Mammary epithelial cell (primary cell): ENCODE data around the gene PRX.
"Not testable (repeated sequence)": the region's sequence is repeated elsewhere in the genome, so short reads cannot be mapped to it uniquely, and the experiment has no call there.

Source experiments
- EZH2 ChIP-seq: IDR thresholded peaks from 2 replicates; pipeline ENCODE4 v1.6.1; 2012; ENCODE audit warnings: low read length, inconsistent platforms, borderline replicate concordance
- TF ChIP-seq, protein P1 (sequence below), 2 donors: IDR thresholded peaks in 1 of 2; conservative IDR thresholded peaks in 1 of 2; 2 replicates each; pipeline ENCODE4 v1.5.1; 2011 to 2012; ENCODE audit warnings: inconsistent platforms in 2 of 2, low read length in 2 of 2, mild to moderate bottlenecking in 2 of 2, control low read depth in 1 of 2, low read depth in 1 of 2; ENCODE audit not compliant: insufficient read depth in 1 of 2; ENCODE audit errors: extremely low read depth in 1 of 2

DNA sequence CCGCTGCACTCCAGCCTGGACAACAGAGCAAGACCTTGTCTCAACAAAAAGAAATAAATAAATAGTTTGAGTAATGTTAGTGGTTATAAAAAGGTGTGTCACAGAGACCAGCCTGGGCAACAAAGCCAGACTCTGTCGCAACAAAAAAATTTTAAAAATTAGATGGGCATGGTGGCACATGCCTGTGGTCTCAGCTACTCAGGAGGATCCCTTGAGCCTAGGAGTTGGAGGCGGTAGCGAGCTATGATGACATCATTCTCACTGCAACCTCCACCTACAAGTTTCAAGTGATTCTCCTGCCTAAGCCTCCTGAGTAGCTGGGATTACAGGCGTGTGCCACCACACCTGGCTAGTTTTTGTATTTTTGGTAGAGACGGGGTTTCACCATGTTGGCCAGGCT is 40.8 kb upstream of the PRX start:
- TF ChIP-seq, protein P1, sequence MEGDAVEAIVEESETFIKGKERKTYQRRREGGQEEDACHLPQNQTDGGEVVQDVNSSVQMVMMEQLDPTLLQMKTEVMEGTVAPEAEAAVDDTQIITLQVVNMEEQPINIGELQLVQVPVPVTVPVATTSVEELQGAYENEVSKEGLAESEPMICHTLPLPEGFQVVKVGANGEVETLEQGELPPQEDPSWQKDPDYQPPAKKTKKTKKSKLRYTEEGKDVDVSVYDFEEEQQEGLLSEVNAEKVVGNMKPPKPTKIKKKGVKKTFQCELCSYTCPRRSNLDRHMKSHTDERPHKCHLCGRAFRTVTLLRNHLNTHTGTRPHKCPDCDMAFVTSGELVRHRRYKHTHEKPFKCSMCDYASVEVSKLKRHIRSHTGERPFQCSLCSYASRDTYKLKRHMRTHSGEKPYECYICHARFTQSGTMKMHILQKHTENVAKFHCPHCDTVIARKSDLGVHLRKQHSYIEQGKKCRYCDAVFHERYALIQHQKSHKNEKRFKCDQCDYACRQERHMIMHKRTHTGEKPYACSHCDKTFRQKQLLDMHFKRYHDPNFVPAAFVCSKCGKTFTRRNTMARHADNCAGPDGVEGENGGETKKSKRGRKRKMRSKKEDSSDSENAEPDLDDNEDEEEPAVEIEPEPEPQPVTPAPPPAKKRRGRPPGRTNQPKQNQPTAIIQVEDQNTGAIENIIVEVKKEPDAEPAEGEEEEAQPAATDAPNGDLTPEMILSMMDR (conservative IDR thresholded peaks at IDR 0.05 in 1 of 2, IDR thresholded peaks at IDR 0.05 in 1 of 2; ENCODE audit: extremely low read depth in 1 of 2, insufficient read depth in 1 of 2, low read depth in 1 of 2, low read length in 2 of 2), result not testable (repeated sequence)
- TF ChIP-seq EZH2, result not testable (repeated sequence)
